GM12865 (cell line): ENCODE results near the gene ZNF487.

Experiments
- DNase-seq: peaks from one replicate; pipeline ENCODE4 v3.0.0; 2010; ENCODE audit warnings: low read depth
- H3K4me3 ChIP-seq: 2 replicates; pipeline ENCODE4 v1.5.1; 2011; ENCODE audit warnings: mild to moderate bottlenecking, low read depth, low read length, control low read depth
- CTCF ChIP-seq: IDR thresholded peaks from 2 replicates; pipeline ENCODE4 v1.5.1; 2011; ENCODE audit warnings: low read length, control low read depth, low read depth, inconsistent platforms; ENCODE audit not compliant: insufficient read depth; ENCODE audit errors: missing control alignments

ZNF487 gene

GRCh38 chr10:43436291-43437140 lies at the start of gene ZNF487:
Gene ZNF487, plus strand, starts transcription at chr10:43437111. Its CDS starts 38,703 bp downstream, at chr10:43475814.
- peak within 1 kb of the TSS; percentile 90 for H3K4me3 ChIP-seq

GRCh38 chr10:43387678-43388032 lies 49.3 kb upstream of the ZNF487 start:
- TF ChIP-seq CTCF, result no peak
- no peak overlapping the region for H3K4me3 ChIP-seq
- no peak for DNase-seq

More at GRCh38 chr10:43436291-43437140, at the start of gene ZNF487:
- DNase-seq, result peak; percentile 92
- TF ChIP-seq CTCF, result no peak

GRCh38 chr10:43389867-43390266 lies 47.0 kb upstream of the ZNF487 start:
- no peak overlapping the region for H3K4me3 ChIP-seq
- DNase-seq, result no peak
- TF ChIP-seq CTCF, result no peak

- H3K4me3 ChIP-seq, result no peak overlapping the region
These were observed 46.6 kb upstream of the ZNF487 start for GRCh38 chr10:43390333-43390732.

GRCh38 chr10:43390759-43391158 lies 46.2 kb upstream of the ZNF487 start:
- no peak for DNase-seq
- H3K4me3 ChIP-seq, result no peak overlapping the region

More at GRCh38 chr10:43390333-43390732, 46.6 kb upstream of the ZNF487 start:
- no peak for TF ChIP-seq CTCF
- no peak for DNase-seq

GRCh38 chr10:43391496-43391895 lies 45.4 kb upstream of the ZNF487 start:
- no peak overlapping the region for H3K4me3 ChIP-seq
- TF ChIP-seq CTCF, result no peak
- no peak for DNase-seq

More at GRCh38 chr10:43390759-43391158, 46.2 kb upstream of the ZNF487 start:
- TF ChIP-seq CTCF, result peak; percentile 48
